Central memory CD8-positive, alpha-beta T cell (primary cell): Measurements from ENCODE around the gene RPL36.

ENCODE experiments used
- ATAC-seq: fragments of 150-1000 bp; cut with Tn5 transposase; replicated peaks from 2 replicates; pipeline ENCODE4 v1.10.0; 2022; ENCODE audit warnings: mild to moderate bottlenecking, moderate FRiP score, moderate number of reproducible peaks; ENCODE audit not compliant: poor library complexity, severe bottlenecking; ENCODE audit errors: extremely low read depth
- DNase-seq, 2 donors: peaks; one replicate each; pipeline ENCODE4 v3.0.0; 2021; ENCODE audit warnings: low spot score in 2 of 2
- H3K27ac Mint-ChIP-seq: one replicate; pipeline ENCODE4 v1.8.0; 2022; ENCODE audit warnings: low read depth, mild to moderate bottlenecking, moderate library complexity, mixed read lengths
- H3K27me3 Mint-ChIP-seq: one replicate; pipeline ENCODE4 v1.8.0; 2022; ENCODE audit warnings: mixed read lengths
- H3K36me3 Mint-ChIP-seq: one replicate; pipeline ENCODE4 v1.8.0; 2022; ENCODE audit warnings: mild to moderate bottlenecking, moderate library complexity, mixed read lengths; ENCODE audit not compliant: insufficient read depth
- H3K4me1 Mint-ChIP-seq: one replicate; pipeline ENCODE4 v1.8.0; 2022; ENCODE audit warnings: mixed read lengths
- H3K4me3 Mint-ChIP-seq: one replicate; pipeline ENCODE4 v1.8.0; 2022; ENCODE audit warnings: mild to moderate bottlenecking, moderate library complexity, mixed read lengths
- H3K9me3 Mint-ChIP-seq: one replicate; pipeline ENCODE4 v1.8.0; 2022; ENCODE audit warnings: mixed read lengths

The RPL36 gene

GRCh38 chr19:5707576-5708575 is 17.8 kb downstream of the RPL36 start:
- peaks cover 43% of the 10 kb centered on the region for H3K36me3 Mint-ChIP-seq
- H3K9me3 Mint-ChIP-seq: no peaks in the 10 kb centered on the region
- no peaks in the 10 kb centered on the region for H3K27me3 Mint-ChIP-seq
- no peaks in the 10 kb centered on the region for H3K4me1 Mint-ChIP-seq
- peak overlapping the region; percentile 10 for H3K27ac Mint-ChIP-seq
- H3K4me3 Mint-ChIP-seq: no peak overlapping the region
- DNase-seq (no peak), ATAC-seq (no peak)

GRCh38 chr19:5711025-5711424 is 20.9 kb downstream of the RPL36 start:
- Mint-ChIP-seq H3K4me1 (no peaks in the 10 kb centered on the region), H3K27me3 (no peaks in the 10 kb centered on the region), H3K4me3 (no peak overlapping the region), H3K27ac (no peak overlapping the region), H3K36me3 (peaks cover 34% of the 10 kb centered on the region), H3K9me3 (no peaks in the 10 kb centered on the region)
- ATAC-seq (no peak), DNase-seq (no peak)

GRCh38 chr19:5711713-5712161 is 21.6 kb downstream of the RPL36 start:
- no peak overlapping the region for H3K27ac Mint-ChIP-seq
- no peak overlapping the region for H3K4me3 Mint-ChIP-seq
- DNase-seq: no peak
- H3K4me1 Mint-ChIP-seq: no peaks in the 10 kb centered on the region
- H3K27me3 Mint-ChIP-seq: no peaks in the 10 kb centered on the region
- H3K36me3 Mint-ChIP-seq: peaks cover 28% of the 10 kb centered on the region
- H3K9me3 Mint-ChIP-seq: no peaks in the 10 kb centered on the region
- ATAC-seq: no peak

- Mint-ChIP-seq H3K4me3 (no peak overlapping the region), H3K9me3 (no peaks in the 10 kb centered on the region), H3K27ac (peak overlapping the region; percentile 19), H3K36me3 (peaks cover 27% of the 10 kb centered on the region), H3K27me3 (no peaks in the 10 kb centered on the region), H3K4me1 (peaks cover 4% of the 10 kb centered on the region)
- DNase-seq (no peak), ATAC-seq (no peak)
Observed at GRCh38 chr19:5713228-5713627, 23.1 kb downstream of the RPL36 start.

- H3K4me3 Mint-ChIP-seq: no peak overlapping the region
Observed at GRCh38 chr19:5714816-5715215, 24.7 kb downstream of the RPL36 start.

GRCh38 chr19:5717215-5717935 is 27.3 kb downstream of the RPL36 start:
- peaks cover 13% of the 10 kb centered on the region for H3K4me1 Mint-ChIP-seq
- peak overlapping the region; percentile 22 for H3K4me3 Mint-ChIP-seq
- H3K27ac Mint-ChIP-seq: peak overlapping the region; percentile 80
- no peaks in the 10 kb centered on the region for H3K27me3 Mint-ChIP-seq
- ATAC-seq (no peak), DNase-seq (no peak)
- no peaks in the 10 kb centered on the region for H3K9me3 Mint-ChIP-seq
- H3K36me3 Mint-ChIP-seq: peaks cover 24% of the 10 kb centered on the region

More at GRCh38 chr19:5714816-5715215, 24.7 kb downstream of the RPL36 start:
- Mint-ChIP-seq H3K36me3 (peaks cover 23% of the 10 kb centered on the region), H3K27me3 (no peaks in the 10 kb centered on the region), H3K4me1 (peaks cover 13% of the 10 kb centered on the region), H3K27ac (no peak overlapping the region), H3K9me3 (no peaks in the 10 kb centered on the region)
- no peak for ATAC-seq
- no peak for DNase-seq

GRCh38 chr19:5718037-5718578 is 28.0 kb downstream of the RPL36 start:
- peaks cover 13% of the 10 kb centered on the region for H3K4me1 Mint-ChIP-seq

GRCh38 chr19:5718579-5719273 is 28.6 kb downstream of the RPL36 start:
- Mint-ChIP-seq H3K36me3 (peaks cover 20% of the 10 kb centered on the region), H3K9me3 (no peaks in the 10 kb centered on the region), H3K4me3 (peak overlapping the region; percentile 87), H3K4me1 (peaks cover 13% of the 10 kb centered on the region), H3K27me3 (no peaks in the 10 kb centered on the region), H3K27ac (peak overlapping the region; percentile 94)
- ATAC-seq: no peak
- DNase-seq: no peak

More at GRCh38 chr19:5718037-5718578, 28.0 kb downstream of the RPL36 start:
- Mint-ChIP-seq H3K4me3 (peak overlapping the region; percentile 87), H3K27me3 (no peaks in the 10 kb centered on the region), H3K36me3 (peaks cover 24% of the 10 kb centered on the region), H3K27ac (peak overlapping the region; percentile 80), H3K9me3 (no peaks in the 10 kb centered on the region)
- no peak for DNase-seq
- ATAC-seq: no peak

- peaks cover 20% of the 10 kb centered on the region for H3K36me3 Mint-ChIP-seq
- ATAC-seq (no peak), DNase-seq (no peak)
- H3K9me3 Mint-ChIP-seq: no peaks in the 10 kb centered on the region
- peak overlapping the region; percentile 87 for H3K4me3 Mint-ChIP-seq
- H3K4me1 Mint-ChIP-seq: peaks cover 13% of the 10 kb centered on the region
- H3K27me3 Mint-ChIP-seq: no peaks in the 10 kb centered on the region
- H3K27ac Mint-ChIP-seq: peak overlapping the region; percentile 94
Observed at GRCh38 chr19:5719274-5719960, 29.3 kb downstream of the RPL36 start.

GRCh38 chr19:5719961-5720790 is 30.1 kb downstream of the RPL36 start, which contains the start of the genes CATSPERD and LONP1:
Gene CATSPERD (plus strand): TSS chr19:5720637. CDS start chr19:5720738, 101 bp downstream.
Gene LONP1 (minus strand): TSS chr19:5720146. CDS start chr19:5720132, 14 bp downstream.
- H3K9me3 Mint-ChIP-seq: no peaks in the 10 kb centered on the region
- H3K36me3 Mint-ChIP-seq: peaks cover 20% of the 10 kb centered on the region
- H3K27me3 Mint-ChIP-seq: no peaks in the 10 kb centered on the region
- H3K4me1 Mint-ChIP-seq: peaks cover 13% of the 10 kb centered on the region
- H3K4me3 Mint-ChIP-seq: peak within 1 kb of the TSS; percentile 87
- H3K27ac Mint-ChIP-seq: peak within 1 kb of the TSS; percentile 94
- ATAC-seq (peak; percentile 91), DNase-seq (peak; percentile 97)
